Smooth muscle cell (in vitro differentiated cells): ENCODE measurements around the gene CARD10. TPM values are rescaled to one million over a fixed set of nuclear protein-coding genes. Genes with fewer than 3 reads are reported as not detected.

Experiments
- DNase-seq: peaks from one replicate; lab custom pipeline; 2025; ENCODE audit not compliant: unreplicated experiment; lab: John Stamatoyannopoulos, UW
- H2AFZ ChIP-seq: fragments of 200-600 bp; sonication (generic); 2 replicates; pipeline ENCODE4 v1.6.0; 2016; ENCODE audit warnings: antibody characterized with exemption, low read depth, mild to moderate bottlenecking
- H3F3A ChIP-seq: fragments of 200-600 bp; sonication (generic); 2 replicates; pipeline ENCODE4 v1.6.0; 2017; ENCODE audit warnings: antibody characterized with exemption, low read depth
- H3K27ac ChIP-seq: fragments of 200-600 bp; sonication (generic); 2 replicates; pipeline ENCODE4 v1.5.1; 2016; ENCODE audit warnings: low read depth, mild to moderate bottlenecking
- H3K27me3 ChIP-seq: fragments of 200-600 bp; sonication (generic); 2 replicates; pipeline ENCODE4 v1.6.1; 2016; ENCODE audit warnings: low read depth, mild to moderate bottlenecking
- H3K36me3 ChIP-seq: fragments of 200-600 bp; sonication (generic); 2 replicates; pipeline ENCODE4 v1.5.1; 2016; ENCODE audit warnings: low read depth
- H3K4me1 ChIP-seq: fragments of 200-600 bp; sonication (generic); 2 replicates; pipeline ENCODE4 v1.5.1; 2016; ENCODE audit warnings: low read depth
- H3K4me2 ChIP-seq: fragments of 200-600 bp; sonication (generic); 2 replicates; pipeline ENCODE4 v1.6.0; 2016; ENCODE audit warnings: mild to moderate bottlenecking
- H3K4me3 ChIP-seq: fragments of 200-600 bp; sonication (generic); 2 replicates; pipeline ENCODE4 v1.5.1; 2016; ENCODE audit warnings: mild to moderate bottlenecking
- H3K79me2 ChIP-seq: fragments of 200-600 bp; sonication (generic); 2 replicates; pipeline ENCODE4 v1.6.0; 2016; ENCODE audit warnings: low read depth, mild to moderate bottlenecking
- H3K9ac ChIP-seq: fragments of 200-600 bp; sonication (generic); 2 replicates; pipeline ENCODE4 v1.6.0; 2016; ENCODE audit warnings: low read depth
- H3K9me3 ChIP-seq: fragments of 200-600 bp; sonication (generic); replicated peaks from 2 replicates; pipeline ENCODE4 v1.5.1; 2016; ENCODE audit warnings: low read depth
- H4K20me1 ChIP-seq: fragments of 200-600 bp; sonication (generic); 2 replicates; pipeline ENCODE4 v1.6.0; 2016; ENCODE audit warnings: low read depth
- CTCF ChIP-seq: fragments of 200-600 bp; sonication (generic); IDR thresholded peaks from 2 replicates; pipeline ENCODE4 v1.5.1; 2017; ENCODE audit warnings: borderline replicate concordance, mild to moderate bottlenecking, antibody characterized with exemption; ENCODE audit not compliant: insufficient read depth, poor library complexity, severe bottlenecking
- WGBS: methylation state at CpG from one replicate; pipeline ENCODE4 v1.1.7; 2016; ENCODE audit warnings: low lambda C conversion rate; 5-methylcytosine and 5-hydroxymethylcytosine counted together
- polyA plus RNA-seq: library from polyadenylated mRNA; unstranded; fragments of >200 nt; fragmentation: Nextera tagmentation; extraction: Ambion mirVana; gene quantifications from 2 replicates; pipeline ENCODE4 v1.2.1, GENCODE V29; 2016
- total RNA-seq: library from RNA; depleted of rRNA; stranded (reverse); fragments of >200 nt; gene quantifications from 2 replicates; pipeline ENCODE4 v1.2.3, GENCODE V29; 2014

The CARD10 gene
- total and polyA plus RNA-seq, 2 experiments from 2014 or later = 2.3 to 6.0 TPM

GRCh38 chr22:37517826-37518450 lies 1.3 kb downstream of the CARD10 start:
- H3K9ac ChIP-seq = no peak overlapping the region
- H3K9me3 ChIP-seq = no peaks in the 10 kb centered on the region
- TF ChIP-seq CTCF = no peak
- 95% methylated on average over 13 of the region's 15 CpGs for WGBS
- H3K27me3 ChIP-seq = no peaks in the 10 kb centered on the region
- peaks cover under 1% of the 10 kb centered on the region for H4K20me1 ChIP-seq
- peak overlapping the region; percentile 65 for H3K4me3 ChIP-seq
- no peaks in the 10 kb centered on the region for H3K36me3 ChIP-seq
- no peak for DNase-seq
- peaks cover 6% of the 10 kb centered on the region for H3F3A ChIP-seq
- H3K4me1 ChIP-seq = peaks cover under 1% of the 10 kb centered on the region
- H3K27ac ChIP-seq = no peak overlapping the region
- H3K79me2 ChIP-seq = no peaks in the 10 kb centered on the region
- peak overlapping the region; percentile 98 for H3K4me2 ChIP-seq
- peak overlapping the region; percentile 24 for H2AFZ ChIP-seq

- H3K79me2 ChIP-seq = no peaks in the 10 kb centered on the region
- TF ChIP-seq CTCF = no peak
- H3F3A ChIP-seq = peaks cover 11% of the 10 kb centered on the region
- H3K4me3 ChIP-seq = no peak overlapping the region
- no peaks in the 10 kb centered on the region for H3K9me3 ChIP-seq
- H2AFZ ChIP-seq = no peak overlapping the region
- DNase-seq = no peak
- H4K20me1 ChIP-seq = peaks cover 11% of the 10 kb centered on the region
- H3K36me3 ChIP-seq = no peaks in the 10 kb centered on the region
- H3K9ac ChIP-seq = no peak overlapping the region
- no peak overlapping the region for H3K27ac ChIP-seq
- H3K4me1 ChIP-seq = peaks cover 9% of the 10 kb centered on the region
- WGBS = 97% methylated on average over 1 of the region's 1 CpG
- H3K4me2 ChIP-seq = no peak overlapping the region
- no peaks in the 10 kb centered on the region for H3K27me3 ChIP-seq
Observed at GRCh38 chr22:37516456-37516855, 2.8 kb downstream of the CARD10 start.

- DNase-seq = no peak
- Histone ChIP-seq H3K4me2 (no peak overlapping the region), H3K27ac (no peak overlapping the region), H2AFZ (no peak overlapping the region), H3K9ac (no peak overlapping the region), H4K20me1 (peaks cover 11% of the 10 kb centered on the region), H3K4me3 (no peak overlapping the region), H3K9me3 (no peaks in the 10 kb centered on the region), H3K4me1 (peaks cover 9% of the 10 kb centered on the region), H3K27me3 (no peaks in the 10 kb centered on the region), H3K36me3 (no peaks in the 10 kb centered on the region), H3K79me2 (no peaks in the 10 kb centered on the region), H3F3A (peaks cover 11% of the 10 kb centered on the region)
- TF ChIP-seq CTCF = no peak
- WGBS = 94% methylated on average over 23 of the region's 23 CpGs
Observed at GRCh38 chr22:37515901-37516300, 3.3 kb downstream of the CARD10 start.

- Histone ChIP-seq H3K9me3 (no peaks in the 10 kb centered on the region), H3F3A (peaks cover 5% of the 10 kb centered on the region), H4K20me1 (peaks cover 11% of the 10 kb centered on the region), H3K9ac (no peak overlapping the region), H3K27me3 (no peaks in the 10 kb centered on the region), H2AFZ (no peak overlapping the region), H3K27ac (no peak overlapping the region), H3K4me1 (peaks cover 9% of the 10 kb centered on the region), H3K4me2 (no peak overlapping the region), H3K36me3 (no peaks in the 10 kb centered on the region), H3K79me2 (no peaks in the 10 kb centered on the region), H3K4me3 (no peak overlapping the region)
- no peak for DNase-seq
- 90% methylated on average over 15 of the region's 15 CpGs for WGBS
- no peak for TF ChIP-seq CTCF
Observed at GRCh38 chr22:37514526-37515051, 4.6 kb downstream of the CARD10 start.
